HEK293 (cell line): ENCODE data around the gene KMO.

ENCODE experiments used
- EGR2 ChIP-seq: fragments of 450-650 bp; formaldehyde crosslinking; IDR thresholded peaks from 2 replicates; pipeline ENCODE4 v1.5.1; 2016; ENCODE audit warnings: low read depth, missing biosample characterization, missing genetic modification characterization
- GLIS2 ChIP-seq: fragments of 450-650 bp; formaldehyde crosslinking; IDR thresholded peaks from 2 replicates; pipeline ENCODE4 v1.5.1; 2016; ENCODE audit warnings: missing biosample characterization, missing genetic modification characterization
- INSM2 ChIP-seq: fragments of 450-650 bp; formaldehyde crosslinking; IDR thresholded peaks from 2 replicates; pipeline ENCODE4 v1.5.1; 2016; ENCODE audit warnings: missing biosample characterization, missing genetic modification characterization
- PRDM10 ChIP-seq: fragments of 450-650 bp; formaldehyde crosslinking; IDR thresholded peaks from 2 replicates; pipeline ENCODE4 v1.5.1; 2016; ENCODE audit warnings: missing biosample characterization, missing genetic modification characterization
- PRDM4 ChIP-seq: fragments of 450-650 bp; formaldehyde crosslinking; IDR thresholded peaks from 2 replicates; pipeline ENCODE4 v1.5.1; 2017; ENCODE audit warnings: missing biosample characterization, missing genetic modification characterization
- REST ChIP-seq: fragments of 450-650 bp; formaldehyde crosslinking; IDR thresholded peaks from 2 replicates; pipeline ENCODE4 v1.5.1; 2016; ENCODE audit warnings: missing biosample characterization, missing genetic modification characterization
- SALL2 ChIP-seq: fragments of 450-650 bp; formaldehyde crosslinking; IDR thresholded peaks from 2 replicates; pipeline ENCODE4 v1.5.0; 2017; ENCODE audit warnings: missing biosample characterization, mild to moderate bottlenecking, missing genetic modification characterization, borderline replicate concordance
- SCRT1 ChIP-seq: fragments of 450-650 bp; formaldehyde crosslinking; IDR thresholded peaks from 2 replicates; pipeline ENCODE4 v1.5.1; 2016; ENCODE audit warnings: missing biosample characterization, missing genetic modification characterization, borderline replicate concordance
- SETDB1 ChIP-seq: IDR thresholded peaks from one replicate; pipeline ENCODE4 v1.6.1; 2017; ENCODE audit warnings: mild to moderate bottlenecking, low read length, moderate library complexity, mixed read lengths; ENCODE audit not compliant: insufficient read length
- TCF7L2 ChIP-seq: IDR thresholded peaks from 2 replicates; pipeline ENCODE4 v1.6.1; 2011; ENCODE audit warnings: low read depth, mild to moderate bottlenecking, inconsistent platforms, low read length, moderate library complexity, borderline replicate concordance
- ZBTB21 ChIP-seq: fragments of 450-650 bp; formaldehyde crosslinking; IDR thresholded peaks from 2 replicates; pipeline ENCODE4 v1.5.1; 2017; ENCODE audit warnings: missing biosample characterization, missing genetic modification characterization
- ZBTB7A ChIP-seq: fragments of 450-650 bp; formaldehyde crosslinking; IDR thresholded peaks from 2 replicates; pipeline ENCODE4 v1.5.1; 2016; ENCODE audit warnings: low read depth, missing biosample characterization, missing genetic modification characterization
- ZNF112 ChIP-seq: fragments of 450-650 bp; formaldehyde crosslinking; IDR thresholded peaks from 2 replicates; pipeline ENCODE4 v1.5.0; 2017; ENCODE audit warnings: missing biosample characterization, missing genetic modification characterization
- ZNF155 ChIP-seq: fragments of 450-650 bp; formaldehyde crosslinking; IDR thresholded peaks from 2 replicates; pipeline ENCODE4 v1.5.1; 2016; ENCODE audit warnings: missing biosample characterization, missing genetic modification characterization
- ZNF302 ChIP-seq: fragments of 450-650 bp; formaldehyde crosslinking; IDR thresholded peaks from 2 replicates; pipeline ENCODE4 v1.5.1; 2016; ENCODE audit warnings: missing biosample characterization, missing genetic modification characterization, low read depth
- ZNF324 ChIP-seq: fragments of 450-650 bp; formaldehyde crosslinking; IDR thresholded peaks from 2 replicates; pipeline ENCODE4 v1.5.1; 2016; ENCODE audit warnings: missing biosample characterization, missing genetic modification characterization
- ZNF362 ChIP-seq: fragments of 450-650 bp; formaldehyde crosslinking; IDR thresholded peaks from 2 replicates; pipeline ENCODE4 v1.5.1; 2016; ENCODE audit warnings: missing biosample characterization, missing genetic modification characterization
- ZNF514 ChIP-seq: fragments of 450-650 bp; formaldehyde crosslinking; IDR thresholded peaks from 2 replicates; pipeline ENCODE4 v1.5.1; 2016; ENCODE audit warnings: missing biosample characterization, missing genetic modification characterization
- ZNF549 ChIP-seq: fragments of 450-650 bp; IDR thresholded peaks from 2 replicates; pipeline ENCODE4 v1.5.1; 2018; ENCODE audit warnings: missing biosample characterization, missing genetic modification characterization, mild to moderate bottlenecking, inconsistent platforms, moderate library complexity
- ZNF558 ChIP-seq: fragments of 450-650 bp; formaldehyde crosslinking; IDR thresholded peaks from 2 replicates; pipeline ENCODE4 v1.5.1; 2016; ENCODE audit warnings: missing biosample characterization, missing genetic modification characterization
- ZNF654 ChIP-seq: fragments of 450-650 bp; formaldehyde crosslinking; IDR thresholded peaks from 2 replicates; pipeline ENCODE4 v1.5.1; 2016; ENCODE audit warnings: low read depth, missing biosample characterization, missing genetic modification characterization
- ZNF677 ChIP-seq: fragments of 450-650 bp; IDR thresholded peaks from 2 replicates; pipeline ENCODE4 v1.5.0; 2018; ENCODE audit warnings: missing biosample characterization, mild to moderate bottlenecking, missing genetic modification characterization, moderate library complexity
- ZNF843 ChIP-seq: fragments of 450-650 bp; formaldehyde crosslinking; IDR thresholded peaks from 2 replicates; pipeline ENCODE4 v1.5.1; 2016; ENCODE audit warnings: missing biosample characterization, missing genetic modification characterization
- ZSCAN16 ChIP-seq: fragments of 450-650 bp; formaldehyde crosslinking; IDR thresholded peaks from 2 replicates; pipeline ENCODE4 v1.5.1; 2016; ENCODE audit warnings: missing biosample characterization, missing genetic modification characterization

The KMO gene

GRCh38 chr1:241519308-241520079 is 12.7 kb upstream of the KMO start, which contains the start of gene FH (continued):
- TF ChIP-seq ZNF677 (tag by site-specific recombination) (no peak), ZNF843 (tag by site-specific recombination) (no peak), ZNF112 (tag by site-specific recombination) (no peak), PRDM4 (tag by site-specific recombination) (no peak), ZNF362 (tag by site-specific recombination) (no peak), ZNF155 (tag by site-specific recombination) (no peak), SETDB1 (peak; percentile 18), SCRT1 (tag by site-specific recombination) (no peak), ZNF654 (no peak), ZNF514 (tag by site-specific recombination) (no peak), ZNF324 (tag by site-specific recombination) (no peak), ZSCAN16 (no peak), EGR2 (tag by site-specific recombination) (0 out of 2 replicates have a peak, but pooled peaks have one; percentile 17), SALL2 (tag by site-specific recombination) (no peak), ZBTB21 (tag by site-specific recombination) (no peak), PRDM10 (no peak), GLIS2 (peak; percentile 35; the same call in 1 of the 2 replicates), REST (tag by site-specific recombination) (no peak), TCF7L2 (no peak), ZNF302 (tag by site-specific recombination) (no peak), ZBTB7A (tag by site-specific recombination) (no peak), ZNF558 (tag by site-specific recombination) (no peak), ZNF549 (tag by site-specific recombination) (no peak), INSM2 (tag by site-specific recombination) (no peak)
